ENCODE data around the gene MYO7A.
A peak's percentile ranks its signal among the peaks of the same experiment; 100 is the strongest.

MYO7A gene

GRCh38 chr11:77259641-77260040 lies 131.6 kb downstream of the MYO7A start:
- DNase-seq (ENCODE audit: low read depth, low spot score), result peak; percentile 57
- in situ Hi-C loops (cut with HindIII; ENCODE audit: low sequenced_read_pairs), result no loop called here
- no peak for TF ChIP-seq CTCF (IDR thresholded peaks at IDR 0.05; ENCODE audit: low read depth, low read length)
- no peak overlapping the region for H3K4me3 ChIP-seq (ENCODE audit: low read depth, low read length)

GRCh38 chr11:77262803-77263202 lies 134.8 kb downstream of the MYO7A start:
- H3K4me3 ChIP-seq (ENCODE audit: low read depth, low read length), result no peak overlapping the region
- no peak for DNase-seq (ENCODE audit: low read depth, low spot score)
- TF ChIP-seq CTCF (IDR thresholded peaks at IDR 0.05; ENCODE audit: low read depth, low read length), result no peak
- in situ Hi-C loops (cut with HindIII; ENCODE audit: low sequenced_read_pairs), result no loop called here
